Tibial nerve (tissue), 3 donors: Measurements from ENCODE around the gene CCN2.

Experiments
- CTCF ChIP-seq, 5 experiments: fragments of 200-600 bp in 3 of 5; fragments of 450-650 bp in 2 of 5; sonication (generic) in 3 of 5; IDR thresholded peaks; one replicate each; pipeline ENCODE4 v1.5.1; 2016 to 2019; ENCODE audit warnings: antibody characterized with exemption in 5 of 5, mild to moderate bottlenecking in 3 of 5, moderate library complexity in 2 of 5
- POLR2A ChIP-seq, 2 donors: fragments of 450-650 bp; IDR thresholded peaks; one replicate each; pipeline ENCODE4 v1.6.1; 2017; ENCODE audit warnings: antibody characterized with exemption in 2 of 2, mild to moderate bottlenecking in 2 of 2, moderate library complexity in 2 of 2

- no peak for TF ChIP-seq POLR2A (IDR thresholded peaks at IDR 0.05)
- TF ChIP-seq CTCF (IDR thresholded peaks at IDR 0.05): no peak
Observed at GRCh38 chr6:132000296-132000695, 49.1 kb upstream of the CCN2 start.
